Measurements from ENCODE around the gene MOK. TPM values are rescaled to one million over a fixed set of nuclear protein-coding genes. Genes with fewer than 3 reads are reported as not detected.
A peak's percentile ranks its signal among the peaks of the same experiment; 100 is the strongest.

The MOK gene
- total RNA-seq, 2 experiments from 2014 or later = 2.3 to 2.5 TPM

- no peaks in the 10 kb centered on the region for H3K27me3 Mint-ChIP-seq
- no peaks in the 10 kb centered on the region for H3K36me3 Mint-ChIP-seq (ENCODE audit: low read depth)
- Histone ChIP-seq H3K27me3 (ENCODE audit: control insufficient read depth in 1 of 2, insufficient read depth in 2 of 2, low read length in 2 of 2) (no peaks in the 10 kb centered on the region), H3K9me3 (ENCODE audit: control insufficient read depth in 1 of 2, insufficient read depth in 1 of 2, low read length in 2 of 2) (no peaks in the 10 kb centered on the region), H3K36me3 (ENCODE audit: insufficient read depth, low read length) (no peaks in the 10 kb centered on the region), H3K4me1 (ENCODE audit: insufficient read depth, low read length) (peaks cover 23% of the 10 kb centered on the region), H3K4me3 (ENCODE audit: low read length) (no peak overlapping the region), H3K27ac (ENCODE audit: low read depth in 1 of 2, low read length in 2 of 2) (no peak overlapping the region)
- CTCF ChIA-PET = no interaction called here
- peaks cover 59% of the 10 kb centered on the region for H3K4me1 Mint-ChIP-seq (ENCODE audit: low read depth)
- intact Hi-C loops (cut with DNase I, micrococcal nuclease) = no loop called here
- no peak for DNase-seq
- no peak overlapping the region for H3K4me3 Mint-ChIP-seq
- H3K27ac Mint-ChIP-seq = peak overlapping the region; percentile 28
- POLR2A ChIA-PET = interaction anchor here (0.6 to 1.5 kb wide), 2 partner anchors 10 to 43 kb away, joined by 3 to 4 read pairs; no protein-coding TSS in a partner anchor
- TF ChIP-seq CTCF (IDR thresholded peaks at IDR 0.05) = no peak
- H3K9me3 Mint-ChIP-seq = no peaks in the 10 kb centered on the region
- ATAC-seq (ENCODE audit: poor library complexity) = no peak
These were observed 117.4 kb downstream of the MOK start for GRCh38 chr14:102187568-102188001.

- POLR2A ChIA-PET = interaction anchor here (0.6 to 1.5 kb wide), 2 partner anchors 10 to 42 kb away, joined by 3 to 4 read pairs; no protein-coding TSS in a partner anchor
These were observed 117.9 kb downstream of the MOK start for GRCh38 chr14:102187044-102187443.

GRCh38 chr14:102185360-102185759, 119.6 kb downstream of the MOK start:
- CTCF ChIA-PET = no interaction called here
- DNase-seq (no peak), ATAC-seq (ENCODE audit: poor library complexity) (no peak)
- H3K4me1 Mint-ChIP-seq (ENCODE audit: low read depth) = peaks cover 71% of the 10 kb centered on the region
- Histone ChIP-seq H3K27me3 (ENCODE audit: control insufficient read depth in 1 of 2, insufficient read depth in 2 of 2, low read length in 2 of 2) (no peaks in the 10 kb centered on the region), H3K4me3 (ENCODE audit: low read length) (no peak overlapping the region), H3K27ac (ENCODE audit: low read depth in 1 of 2, low read length in 2 of 2) (no peak overlapping the region), H3K36me3 (ENCODE audit: insufficient read depth, low read length) (no peaks in the 10 kb centered on the region), H3K4me1 (ENCODE audit: insufficient read depth, low read length) (peaks cover 25% of the 10 kb centered on the region), H3K9me3 (ENCODE audit: control insufficient read depth in 1 of 2, insufficient read depth in 1 of 2, low read length in 2 of 2) (no peaks in the 10 kb centered on the region)
- intact Hi-C loops (cut with DNase I, micrococcal nuclease) = no loop called here
- no peak overlapping the region for H3K27ac Mint-ChIP-seq
- peaks cover 10% of the 10 kb centered on the region for H3K36me3 Mint-ChIP-seq (ENCODE audit: low read depth)
- no peak for TF ChIP-seq CTCF (IDR thresholded peaks at IDR 0.05)
- H3K4me3 Mint-ChIP-seq = no peak overlapping the region
- POLR2A ChIA-PET = no interaction called here
- H3K9me3 Mint-ChIP-seq = no peaks in the 10 kb centered on the region
- H3K27me3 Mint-ChIP-seq = no peaks in the 10 kb centered on the region

More at GRCh38 chr14:102187044-102187443, 117.9 kb downstream of the MOK start:
- H3K4me3 ChIP-seq (ENCODE audit: low read length) = no peak overlapping the region
- no peak for DNase-seq
- H3K27me3 ChIP-seq (ENCODE audit: control insufficient read depth in 1 of 2, insufficient read depth in 2 of 2, low read length in 2 of 2) = no peaks in the 10 kb centered on the region
- H3K9me3 ChIP-seq (ENCODE audit: control insufficient read depth in 1 of 2, insufficient read depth in 1 of 2, low read length in 2 of 2) = no peaks in the 10 kb centered on the region
- no peaks in the 10 kb centered on the region for H3K9me3 Mint-ChIP-seq
- peaks cover 63% of the 10 kb centered on the region for H3K4me1 Mint-ChIP-seq (ENCODE audit: low read depth)
- H3K27ac ChIP-seq (ENCODE audit: low read depth in 1 of 2, low read length in 2 of 2) = no peak overlapping the region
- no peak overlapping the region for H3K4me3 Mint-ChIP-seq
- no peak for TF ChIP-seq CTCF (IDR thresholded peaks at IDR 0.05)
- no peaks in the 10 kb centered on the region for H3K27me3 Mint-ChIP-seq
- CTCF ChIA-PET = no interaction called here
- peaks cover 23% of the 10 kb centered on the region for H3K4me1 ChIP-seq (ENCODE audit: insufficient read depth, low read length)
- no peaks in the 10 kb centered on the region for H3K36me3 Mint-ChIP-seq (ENCODE audit: low read depth)
- H3K27ac Mint-ChIP-seq = peak overlapping the region; percentile 28
- intact Hi-C loops (cut with DNase I, micrococcal nuclease) = no loop called here
- no peak for ATAC-seq (ENCODE audit: poor library complexity)
- no peaks in the 10 kb centered on the region for H3K36me3 ChIP-seq (ENCODE audit: insufficient read depth, low read length)
